EH (cell line): ENCODE data around the gene TPRX1.
A peak's percentile ranks its signal among the peaks of the same experiment; 100 is the strongest.
"Not testable (repeated sequence)": the region's sequence is repeated elsewhere in the genome, so short reads cannot be mapped to it uniquely, and the experiment has no call there.

Experiments
- DNase-seq: peaks from one replicate; pipeline ENCODE4 v3.0.0-alpha.2; 2015; ENCODE audit warnings: low read depth

The TPRX1 gene, protein sequence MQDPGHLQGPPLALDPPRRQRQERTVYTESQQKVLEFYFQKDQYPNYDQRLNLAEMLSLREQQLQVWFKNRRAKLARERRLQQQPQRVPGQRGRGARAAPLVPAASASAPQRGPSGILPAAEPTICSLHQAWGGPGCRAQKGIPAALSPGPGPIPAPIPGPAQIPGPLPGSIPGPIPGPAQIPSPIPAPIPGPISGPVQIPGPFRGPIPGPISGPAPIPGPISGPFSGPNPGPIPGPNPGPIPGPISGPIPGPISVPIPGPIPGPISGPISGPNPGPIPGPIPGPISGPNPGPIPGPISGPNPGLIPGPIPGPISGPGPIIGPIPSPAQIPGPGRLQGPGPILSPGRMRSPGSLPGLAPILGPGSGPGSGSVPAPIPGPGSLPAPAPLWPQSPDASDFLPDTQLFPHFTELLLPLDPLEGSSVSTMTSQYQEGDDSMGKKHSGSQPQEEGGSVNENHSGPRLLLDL

DNA sequence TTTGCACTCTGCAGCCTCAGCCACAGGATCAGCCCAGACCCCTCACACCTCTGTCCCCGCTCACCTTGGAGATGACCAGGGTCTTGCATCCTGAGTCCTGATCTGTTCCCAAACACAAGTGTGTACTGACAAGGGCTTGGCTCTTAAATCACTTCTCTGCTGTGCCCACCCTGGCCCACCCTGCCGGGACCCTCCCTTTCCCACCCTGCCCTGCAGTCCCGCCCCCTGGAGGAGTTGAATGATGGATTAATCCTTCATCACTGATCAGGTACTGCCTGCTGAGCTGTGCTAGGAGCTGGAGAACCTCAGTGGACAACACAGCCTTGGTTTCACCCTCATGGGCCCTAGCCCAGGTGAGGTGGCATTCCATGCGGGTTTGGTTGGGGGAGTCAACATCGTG, at the start of gene TPRX1:
TSS of gene TPRX1 (minus strand) at position 101 of the 400 bp plus-strand sequence. CDS start at position 89, 12 bp downstream.
- DNase-seq: not testable (repeated sequence)

DNA sequence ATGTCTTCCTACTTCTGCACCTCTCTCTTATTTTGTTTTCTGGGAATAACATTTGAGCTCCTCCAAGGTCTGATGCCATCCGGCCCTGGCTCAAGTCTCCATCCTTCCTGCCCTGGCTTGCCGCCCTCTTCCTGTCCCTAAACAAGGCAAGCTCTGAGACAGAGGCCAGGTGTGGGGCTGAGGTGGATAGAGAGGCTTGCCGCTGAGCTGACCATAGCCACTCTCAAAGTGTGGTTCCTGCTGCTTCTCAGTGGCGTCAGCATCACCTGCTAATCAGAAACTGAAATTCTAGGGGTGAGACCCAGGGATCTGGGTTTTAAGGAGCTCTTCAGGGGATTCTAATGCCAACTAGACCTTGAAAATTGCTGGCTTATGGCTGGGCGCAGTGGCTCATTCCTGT, 48.7 kb upstream of the TPRX1 start:
- DNase-seq: no peak

GRCh38 chr19:47848823-47849473, 44.6 kb upstream of the TPRX1 start:
- peak; percentile 5 for DNase-seq

DNA sequence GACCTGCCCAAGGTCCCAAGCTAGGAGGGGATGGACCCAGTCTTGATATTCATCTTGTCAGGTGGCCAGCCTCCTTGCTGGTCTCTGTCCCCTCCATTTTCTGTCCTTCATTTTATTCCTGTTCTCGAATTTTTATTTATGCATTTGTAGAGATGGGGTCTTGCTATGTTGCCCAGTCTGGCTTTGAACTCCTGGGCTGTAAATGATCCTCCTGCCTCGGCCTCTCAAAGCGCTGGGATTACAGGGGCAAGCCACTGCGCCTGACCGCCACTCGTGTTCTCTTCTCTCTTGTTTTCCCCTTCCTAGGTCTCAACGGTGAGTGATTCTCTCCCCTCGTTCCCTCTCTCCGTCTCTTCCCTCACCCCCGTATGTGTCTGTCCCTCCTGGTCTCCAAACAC, 44.1 kb upstream of the TPRX1 start:
- DNase-seq: no peak

GRCh38 chr19:47842941-47843340, 38.6 kb upstream of the TPRX1 start:
- no peak for DNase-seq

DNA sequence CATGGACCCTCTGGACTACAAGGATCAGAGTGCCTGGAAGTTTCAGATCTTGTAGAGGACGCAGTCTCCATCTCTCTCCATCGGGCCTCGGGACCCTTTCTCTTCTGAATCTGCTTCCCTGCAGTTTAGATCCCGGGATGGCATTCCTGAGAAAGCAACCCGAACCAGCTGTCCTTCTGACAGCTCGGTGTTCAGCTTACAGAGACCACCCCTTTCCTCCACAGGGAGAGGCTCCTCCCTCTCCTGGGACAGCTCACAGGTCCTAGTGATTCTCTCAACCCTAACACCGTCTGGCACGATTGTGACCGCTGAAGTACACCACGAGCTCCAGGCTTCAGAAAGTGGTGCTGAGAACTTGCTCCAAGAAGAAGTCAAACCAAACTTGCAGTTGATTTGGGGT, 35.6 kb upstream of the TPRX1 start:
- peak; percentile 14 for DNase-seq

DNA sequence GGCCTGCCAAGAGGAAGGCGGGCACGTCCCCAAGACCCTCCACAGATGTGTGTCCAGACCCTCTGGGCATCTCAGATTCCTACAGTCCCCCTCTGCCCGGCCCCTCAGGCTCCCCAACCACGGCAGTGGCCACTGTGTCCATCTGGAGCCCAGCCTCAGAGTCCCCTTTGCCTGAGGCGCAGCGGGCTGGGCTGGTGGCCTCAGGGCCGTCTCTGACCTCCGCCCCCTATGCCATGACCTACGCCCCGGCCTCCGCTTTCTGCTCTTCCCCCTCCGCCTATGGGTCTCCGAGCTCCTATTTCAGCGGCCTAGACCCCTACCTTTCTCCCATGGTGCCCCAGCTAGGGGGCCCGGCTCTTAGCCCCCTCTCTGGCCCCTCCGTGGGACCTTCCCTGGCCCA, 35.1 kb upstream of the TPRX1 start:
- no peak for DNase-seq

- no peak for DNase-seq
These were observed 31.7 kb upstream of the TPRX1 start for GRCh38 chr19:47836038-47836437.

- no peak for DNase-seq
These were observed 28.4 kb upstream of the TPRX1 start for GRCh38 chr19:47832723-47833122.

- no peak for DNase-seq
These were observed 22.4 kb upstream of the TPRX1 start for GRCh38 chr19:47826800-47827199.

- DNase-seq: no peak
These were observed 20.0 kb upstream of the TPRX1 start for GRCh38 chr19:47824396-47824795.

- no peak for DNase-seq
These were observed 17.2 kb upstream of the TPRX1 start, which contains the start of gene CRX for GRCh38 chr19:47821460-47822020. TSS of gene CRX (plus strand) at chr19:47821937. CDS start at chr19:47834444, 12,507 bp downstream.

- DNase-seq: no peak
These were observed 16.1 kb upstream of the TPRX1 start for GRCh38 chr19:47820410-47820809.

- DNase-seq: no peak
These were observed 15.5 kb upstream of the TPRX1 start for GRCh38 chr19:47819858-47820257.

- not testable (repeated sequence) for DNase-seq
These were observed 13.9 kb upstream of the TPRX1 start for GRCh38 chr19:47818221-47818620.

DNA sequence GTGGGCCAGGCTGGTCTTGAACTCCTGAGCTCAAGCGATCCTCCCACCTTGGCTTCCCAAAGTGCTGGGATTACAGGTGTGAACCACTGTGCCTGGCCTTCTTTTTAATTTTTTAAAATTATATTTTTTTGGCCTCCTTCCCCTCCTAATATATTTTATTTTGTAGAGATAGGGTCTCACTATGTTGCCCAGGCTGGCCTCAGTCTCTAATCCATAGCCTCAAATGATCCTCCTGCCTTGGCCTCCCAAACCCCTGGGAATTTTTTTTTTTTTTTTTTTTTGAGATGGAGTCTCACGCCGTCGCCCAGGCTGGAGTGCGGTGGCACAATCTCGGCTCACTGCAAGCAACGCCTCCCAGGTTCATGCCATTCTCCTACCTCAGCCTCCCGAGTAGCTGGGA, 11.9 kb upstream of the TPRX1 start:
- not testable (repeated sequence) for DNase-seq

DNA sequence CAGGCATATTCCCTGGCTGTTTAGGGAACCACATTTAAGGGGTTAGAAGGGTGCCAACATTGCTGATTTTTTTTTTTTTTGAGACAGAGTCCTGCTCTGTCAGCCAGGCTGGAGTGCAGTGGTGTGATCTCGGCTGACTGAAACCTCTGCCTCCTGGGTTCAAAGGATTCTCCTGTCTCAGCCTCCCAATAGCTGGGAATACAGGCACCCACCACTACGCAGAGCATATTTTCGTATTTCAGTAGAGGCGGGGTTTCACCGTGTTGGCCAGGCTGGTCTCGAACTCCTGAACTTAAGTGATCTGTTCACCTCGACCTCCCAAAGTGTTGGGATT, 9.6 kb upstream of the TPRX1 start:
- DNase-seq: no peak

GRCh38 chr19:47813304-47813994, 9.1 kb upstream of the TPRX1 start:
- DNase-seq: peak; percentile 64

DNA sequence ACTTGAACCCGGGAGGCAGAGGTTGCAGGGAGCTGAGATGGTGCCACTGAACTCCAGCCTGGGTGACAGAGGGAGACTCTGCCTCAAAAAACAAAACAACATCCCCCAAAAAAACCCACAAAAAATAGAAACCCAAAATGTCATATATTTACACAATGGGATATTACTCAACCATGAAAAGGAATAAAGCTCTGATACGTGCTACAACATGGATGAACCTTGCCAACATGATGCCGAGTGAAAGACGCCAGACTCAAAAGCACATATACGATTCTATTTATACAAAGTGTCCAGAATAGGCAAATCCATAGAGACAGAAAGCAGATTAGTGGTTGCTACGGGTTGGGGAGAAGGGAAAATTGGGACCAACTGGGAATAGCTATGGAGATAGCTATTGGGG, 2.1 kb upstream of the TPRX1 start:
- DNase-seq: no peak

GRCh38 chr19:47805313-47805712, 962 bp upstream of the TPRX1 start:
- no peak for DNase-seq

DNA sequence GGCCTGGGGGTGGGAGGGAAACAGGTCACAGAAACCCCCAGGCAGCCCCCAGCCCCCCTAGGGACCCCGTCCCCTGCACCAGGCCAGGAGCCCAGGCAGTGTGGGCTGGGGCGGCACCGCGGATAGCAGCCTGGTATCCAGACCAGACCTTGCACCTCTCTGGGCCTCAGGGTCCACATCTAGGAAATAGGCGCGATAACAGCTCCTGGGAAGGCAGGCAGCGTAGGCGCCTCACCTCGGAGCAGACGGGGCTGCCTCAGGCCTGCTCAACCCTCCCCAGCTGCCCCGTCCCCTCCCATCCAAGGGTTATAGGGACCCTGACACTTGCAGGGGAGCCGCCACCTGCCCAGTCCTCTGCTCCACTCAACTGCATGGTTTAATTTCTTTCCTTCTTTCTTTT, 680 bp downstream of the TPRX1 start:
- DNase-seq: not testable (repeated sequence)

DNA sequence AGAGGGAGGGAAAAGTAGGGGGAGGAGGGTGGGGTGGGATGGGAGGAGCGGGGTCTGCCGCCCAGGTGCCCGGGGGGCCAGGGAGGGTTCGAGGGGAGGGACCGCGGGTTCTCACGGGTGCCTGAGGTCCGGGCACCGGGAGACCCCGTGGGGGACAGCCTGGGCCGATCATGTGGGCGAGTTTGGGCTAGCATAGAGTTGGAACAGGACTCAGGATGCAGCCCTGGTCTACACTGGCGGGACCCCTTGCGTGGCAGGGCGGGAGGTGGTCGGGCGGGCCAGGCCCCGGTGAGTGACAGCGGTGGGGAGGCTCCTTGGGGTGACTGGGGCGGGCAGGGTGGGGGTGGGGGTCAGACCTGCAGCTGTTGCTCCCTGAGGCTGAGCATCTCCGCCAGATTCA, 1.2 kb downstream of the TPRX1 start:
- not testable (repeated sequence) for DNase-seq
